Uterus (tissue), 4 donors: ENCODE measurements around the gene GTSE1. TPM values are rescaled to one million over a fixed set of nuclear protein-coding genes. Genes with fewer than 3 reads are reported as not detected.
A peak's percentile ranks its signal among the peaks of the same experiment; 100 is the strongest.

Experiments
- DNase-seq, 2 donors: peaks; one replicate each; pipeline ENCODE4 v3.0.0-alpha.2; 2019 to 2020
- H3K27ac ChIP-seq, 2 donors: fragments of 200-600 bp; sonication (generic); 1 replicate in 1 of 2; 2 replicates in 1 of 2; pipeline ENCODE4 v1.5.1; 2016 to 2018
- H3K27me3 ChIP-seq, 2 donors: fragments of 200-600 bp; sonication (generic); one replicate each; pipeline ENCODE4 v1.5.1; 2018 to 2019; ENCODE audit warnings: control low read depth in 1 of 2
- H3K36me3 ChIP-seq, 2 donors: fragments of 200-600 bp; sonication (generic); one replicate each; pipeline ENCODE4 v1.5.1; 2019; ENCODE audit warnings: control low read depth in 1 of 2
- H3K4me1 ChIP-seq, 2 donors: fragments of 200-600 bp; sonication (generic); one replicate each; pipeline ENCODE4 v1.5.1; 2018 to 2019; ENCODE audit warnings: control low read depth in 1 of 2
- H3K4me3 ChIP-seq, 2 donors: fragments of 200-600 bp; sonication (generic); 1 replicate in 1 of 2; 2 replicates in 1 of 2; pipeline ENCODE4 v1.5.1; 2018 to 2019; ENCODE audit warnings: mild to moderate bottlenecking in 1 of 2
- H3K9me3 ChIP-seq, 2 donors: fragments of 200-600 bp; sonication (generic); one replicate each; pipeline ENCODE4 v1.5.1; 2019; ENCODE audit warnings: control low read depth in 1 of 2
- POLR2A ChIP-seq, 2 donors: fragments of 450-650 bp; IDR thresholded peaks; one replicate each; pipeline ENCODE4 v1.6.1; 2016; ENCODE audit warnings: antibody characterized with exemption in 2 of 2, mild to moderate bottlenecking in 1 of 2, moderate library complexity in 1 of 2
- intact Hi-C: fragments of 100-400 bp; cut with DNase I; formaldehyde crosslinking; loops from one replicate; pipeline ENCODE4 v1.15.1; 2023; ENCODE audit warnings: low total_unique reads
- total RNA-seq, 4 donors: library from RNA; depleted of rRNA in 3 of 4; stranded (reverse); fragments of >200 nt in 3 of 4; gene quantifications; one replicate each; pipeline versions ENCODE4 v1.1.0 to v1.2.4, GENCODE V29; 2014 to 2023
- TF ChIP-seq, protein P1 (sequence below), 4 experiments: fragments of 200-600 bp in 2 of 4; fragments of 450-650 bp in 2 of 4; sonication (generic) in 2 of 4; IDR thresholded peaks; one replicate each; pipeline ENCODE4 v1.5.1; 2016 to 2019; ENCODE audit warnings: antibody characterized with exemption in 4 of 4, mild to moderate bottlenecking in 2 of 4, moderate library complexity in 1 of 4
- donor health status: DM: yes; HTN: yes; CAD: no.

Gene GTSE1
- total RNA-seq, 4 donors from 2014 or later, result 0.21 to 6.9 TPM; not detected in 2

DNA sequence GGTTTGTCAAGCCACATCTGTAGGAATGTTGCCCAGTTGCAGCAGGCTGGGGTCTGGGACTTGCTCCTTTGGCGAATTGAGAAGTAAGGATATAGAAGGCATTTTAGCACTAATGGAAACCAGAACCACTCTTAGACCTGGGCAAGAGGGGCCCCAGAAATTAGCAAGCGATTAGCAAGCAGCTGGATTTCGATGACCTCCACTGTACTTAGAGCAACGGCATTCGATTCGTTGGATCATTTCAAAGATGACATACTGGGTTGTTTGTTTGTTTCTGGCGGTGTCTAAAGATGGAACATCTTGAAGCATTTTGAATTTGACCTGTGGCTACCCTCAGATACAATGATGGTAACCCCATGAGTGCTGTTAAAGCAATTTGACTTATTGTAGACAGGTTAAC lies 45.4 kb upstream of the GTSE1 start:
- no peak for DNase-seq
- H3K4me3 ChIP-seq, result peak overlapping the region in 1 of 2 donors; percentile 67
- intact Hi-C loops, result no loop called here
- H3K27ac ChIP-seq, result no peak overlapping the region
- H3K9me3 ChIP-seq, result no peaks in the 10 kb centered on the region
- no peaks in the 10 kb centered on the region for H3K27me3 ChIP-seq
- H3K36me3 ChIP-seq, result no peaks in the 10 kb centered on the region
- H3K4me1 ChIP-seq, result peaks cover 0 to 6% of the 10 kb centered on the region in 2 donors
- TF ChIP-seq POLR2A (IDR thresholded peaks at IDR 0.05), result no peak
- TF ChIP-seq, protein P1, sequence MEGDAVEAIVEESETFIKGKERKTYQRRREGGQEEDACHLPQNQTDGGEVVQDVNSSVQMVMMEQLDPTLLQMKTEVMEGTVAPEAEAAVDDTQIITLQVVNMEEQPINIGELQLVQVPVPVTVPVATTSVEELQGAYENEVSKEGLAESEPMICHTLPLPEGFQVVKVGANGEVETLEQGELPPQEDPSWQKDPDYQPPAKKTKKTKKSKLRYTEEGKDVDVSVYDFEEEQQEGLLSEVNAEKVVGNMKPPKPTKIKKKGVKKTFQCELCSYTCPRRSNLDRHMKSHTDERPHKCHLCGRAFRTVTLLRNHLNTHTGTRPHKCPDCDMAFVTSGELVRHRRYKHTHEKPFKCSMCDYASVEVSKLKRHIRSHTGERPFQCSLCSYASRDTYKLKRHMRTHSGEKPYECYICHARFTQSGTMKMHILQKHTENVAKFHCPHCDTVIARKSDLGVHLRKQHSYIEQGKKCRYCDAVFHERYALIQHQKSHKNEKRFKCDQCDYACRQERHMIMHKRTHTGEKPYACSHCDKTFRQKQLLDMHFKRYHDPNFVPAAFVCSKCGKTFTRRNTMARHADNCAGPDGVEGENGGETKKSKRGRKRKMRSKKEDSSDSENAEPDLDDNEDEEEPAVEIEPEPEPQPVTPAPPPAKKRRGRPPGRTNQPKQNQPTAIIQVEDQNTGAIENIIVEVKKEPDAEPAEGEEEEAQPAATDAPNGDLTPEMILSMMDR (IDR thresholded peaks at IDR 0.05), result no peak

DNA sequence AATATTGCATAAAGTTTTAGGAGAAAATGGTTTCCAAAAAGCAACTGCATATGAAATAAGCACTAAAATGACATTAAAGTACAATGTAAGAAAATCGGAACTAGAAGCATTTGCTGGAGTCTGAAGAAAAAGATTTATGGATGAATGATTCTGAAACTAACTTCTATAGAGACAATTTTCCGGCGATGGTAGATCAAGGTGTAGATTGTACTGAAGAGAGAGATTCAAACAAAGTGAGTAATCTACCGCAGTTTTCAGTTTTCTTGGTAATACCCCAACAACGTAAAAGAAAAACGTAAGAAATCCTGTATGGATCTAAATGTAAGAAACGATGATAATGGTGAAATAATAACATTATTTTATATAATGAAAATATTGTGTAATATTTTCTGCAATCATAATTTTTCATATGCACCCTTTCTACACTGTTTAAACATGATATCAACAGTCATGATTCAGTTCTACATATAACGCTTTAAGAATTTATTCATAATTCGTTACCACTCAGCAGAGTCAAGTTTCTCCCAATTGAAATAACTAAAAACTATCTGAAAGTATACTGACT lies 44.8 kb upstream of the GTSE1 start:
- DNase-seq, result no peak
- intact Hi-C loops, result no loop called here
- H3K4me3 ChIP-seq, result no peak overlapping the region

DNA sequence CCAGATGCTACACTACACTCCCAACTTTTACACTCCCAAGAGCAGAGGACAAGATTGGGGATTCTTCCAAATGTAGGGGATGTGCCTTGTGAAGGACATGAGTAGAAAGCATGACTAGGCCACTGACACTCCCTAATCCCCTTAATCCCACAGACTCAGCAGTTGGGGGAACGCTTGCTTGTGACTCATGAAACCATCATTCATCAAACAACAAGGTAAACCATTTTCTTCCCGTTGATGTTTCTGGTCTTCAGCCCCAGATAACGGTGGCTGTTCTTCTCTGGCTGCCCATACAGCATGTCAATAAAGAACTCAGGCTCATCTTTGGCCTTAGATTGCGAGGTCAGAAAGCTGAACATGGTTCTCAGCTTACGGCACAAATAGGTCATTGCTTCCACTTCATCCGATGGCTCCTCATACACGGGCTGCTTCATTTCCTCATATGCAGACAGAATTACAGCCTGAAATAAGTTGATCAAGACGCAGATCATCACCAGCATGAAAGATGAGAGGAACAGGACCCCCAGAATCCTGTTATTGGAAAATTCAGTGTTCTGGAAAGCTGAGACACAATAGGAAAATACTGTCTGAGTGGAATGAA lies 40.2 kb upstream of the GTSE1 start:
- DNase-seq, result no peak
- Histone ChIP-seq H3K4me3 (no peak overlapping the region), H3K27me3 (no peaks in the 10 kb centered on the region), H3K9me3 (no peaks in the 10 kb centered on the region), H3K27ac (no peak overlapping the region), H3K36me3 (no peaks in the 10 kb centered on the region), H3K4me1 (no peaks in the 10 kb centered on the region)
- TF ChIP-seq POLR2A (IDR thresholded peaks at IDR 0.05), result no peak
- TF ChIP-seq, protein P1 (IDR thresholded peaks at IDR 0.05), result no peak
- intact Hi-C loops, result no loop called here

More for the DNA sequence above, 44.8 kb upstream of the GTSE1 start:
- Histone ChIP-seq H3K9me3 (no peaks in the 10 kb centered on the region), H3K4me1 (peaks cover 0 to 6% of the 10 kb centered on the region in 2 donors), H3K27me3 (no peaks in the 10 kb centered on the region), H3K36me3 (no peaks in the 10 kb centered on the region), H3K27ac (no peak overlapping the region)
- no peak for TF ChIP-seq POLR2A (IDR thresholded peaks at IDR 0.05)
- TF ChIP-seq, protein P1 (IDR thresholded peaks at IDR 0.05), result no peak

DNA sequence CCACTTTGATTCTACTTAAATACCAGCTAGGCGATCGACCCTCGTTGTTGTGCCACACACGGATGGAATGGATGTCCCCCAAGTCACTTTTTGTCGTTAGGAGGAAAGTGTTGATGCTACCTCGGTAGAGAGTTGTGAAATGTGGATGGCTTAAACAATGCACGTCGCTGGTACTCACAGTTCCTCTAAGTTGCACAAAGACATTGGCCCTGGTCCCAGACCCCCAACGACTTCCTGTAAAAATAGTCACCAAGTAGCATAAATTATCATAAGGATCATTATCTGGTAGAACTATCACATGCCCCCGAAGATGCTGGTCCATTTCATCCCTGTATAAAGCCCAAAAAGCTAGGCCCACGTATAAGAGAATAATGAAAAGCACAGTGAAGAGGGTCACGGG lies 37.3 kb upstream of the GTSE1 start:
- intact Hi-C loops, result no loop called here

DNA sequence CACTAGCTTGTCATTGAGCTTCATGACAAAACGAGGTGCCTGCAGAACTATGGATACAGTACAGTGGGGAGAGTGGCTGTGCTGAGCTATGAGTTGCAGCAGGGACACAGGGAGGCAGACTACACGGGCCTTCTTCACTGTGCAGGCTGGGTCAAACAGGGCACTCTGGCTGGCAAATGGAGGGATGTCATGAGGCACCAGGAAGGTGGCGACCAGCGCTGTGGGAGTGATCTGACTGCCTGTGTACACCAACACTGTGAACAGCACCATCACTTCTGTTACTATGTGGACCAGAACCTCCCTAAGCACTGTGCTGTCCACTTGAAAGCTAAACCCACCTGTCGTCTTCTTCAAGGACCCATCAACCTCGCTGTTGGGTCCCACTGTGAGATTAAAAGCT lies 36.6 kb upstream of the GTSE1 start:
- TF ChIP-seq, protein P1 (IDR thresholded peaks at IDR 0.05), result no peak
- TF ChIP-seq POLR2A (IDR thresholded peaks at IDR 0.05), result no peak
- H3K9me3 ChIP-seq, result no peaks in the 10 kb centered on the region
- H3K4me1 ChIP-seq, result no peaks in the 10 kb centered on the region
- H3K36me3 ChIP-seq, result no peaks in the 10 kb centered on the region
- H3K27me3 ChIP-seq, result no peaks in the 10 kb centered on the region
- no peak for DNase-seq
- H3K4me3 ChIP-seq, result no peak overlapping the region
- H3K27ac ChIP-seq, result no peak overlapping the region
- intact Hi-C loops, result no loop called here

More for the DNA sequence above, 37.3 kb upstream of the GTSE1 start:
- no peaks in the 10 kb centered on the region for H3K9me3 ChIP-seq
- no peaks in the 10 kb centered on the region for H3K4me1 ChIP-seq
- no peak overlapping the region for H3K27ac ChIP-seq
- no peak overlapping the region for H3K4me3 ChIP-seq
- no peaks in the 10 kb centered on the region for H3K36me3 ChIP-seq
- no peak for DNase-seq
- TF ChIP-seq, protein P1 (IDR thresholded peaks at IDR 0.05), result no peak
- TF ChIP-seq POLR2A (IDR thresholded peaks at IDR 0.05), result no peak
- H3K27me3 ChIP-seq, result no peaks in the 10 kb centered on the region
